Measurements from ENCODE around the gene HOXC4.
A peak's percentile ranks its signal among the peaks of the same experiment; 100 is the strongest.

Gene HOXC4

GRCh38 chr12:54060174-54060974 lies 6.7 kb downstream of the HOXC4 start:
- CTCF ChIA-PET = interaction anchor here (1.1 to 1.5 kb wide), 4 partner anchors 27 to 154 kb away, joined by 3 to 5 read pairs (median 4); partner anchors contain the start of gene HOXC5
- Histone ChIP-seq H3K36me3 (ENCODE audit: control insufficient read depth in 2 of 2, insufficient read depth in 1 of 2, low read length in 2 of 2) (peaks cover 0 to 36% of the 10 kb centered on the region in 2 experiments; a peak in 2 of 3 replicates), H3K4me1 (ENCODE audit: control insufficient read depth, insufficient read depth, low read length) (peaks cover 44% of the 10 kb centered on the region), H3K9me3 (ENCODE audit: control insufficient read depth, insufficient read depth, low read depth, low read length) (no peaks in the 10 kb centered on the region), H3K4me3 (ENCODE audit: low read depth, low read length) (no peak overlapping the region), H3K27ac (ENCODE audit: extremely low read depth, low read depth, low read length) (peak overlapping the region; percentile 86)
- TF ChIP-seq, protein P1, sequence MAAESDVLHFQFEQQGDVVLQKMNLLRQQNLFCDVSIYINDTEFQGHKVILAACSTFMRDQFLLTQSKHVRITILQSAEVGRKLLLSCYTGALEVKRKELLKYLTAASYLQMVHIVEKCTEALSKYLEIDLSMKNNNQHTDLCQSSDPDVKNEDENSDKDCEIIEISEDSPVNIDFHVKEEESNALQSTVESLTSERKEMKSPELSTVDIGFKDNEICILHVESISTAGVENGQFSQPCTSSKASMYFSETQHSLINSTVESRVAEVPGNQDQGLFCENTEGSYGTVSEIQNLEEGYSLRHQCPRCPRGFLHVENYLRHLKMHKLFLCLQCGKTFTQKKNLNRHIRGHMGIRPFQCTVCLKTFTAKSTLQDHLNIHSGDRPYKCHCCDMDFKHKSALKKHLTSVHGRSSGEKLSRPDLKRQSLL (tag by site-specific recombination; IDR thresholded peaks at IDR 0.05) = no peak
- TF ChIP-seq ZNF785 (tag by site-specific recombination; IDR thresholded peaks at IDR 0.05) = no peak
- no peak for TF ChIP-seq ZSCAN16 (tag by site-specific recombination; IDR thresholded peaks at IDR 0.05)
- POLR2A ChIA-PET = no interaction called here

- Histone ChIP-seq H3K9me3 (ENCODE audit: control insufficient read depth, insufficient read depth, low read depth, low read length) (no peaks in the 10 kb centered on the region), H3K4me1 (ENCODE audit: control insufficient read depth, insufficient read depth, low read length) (peaks cover 36% of the 10 kb centered on the region), H3K4me3 (ENCODE audit: low read depth, low read length) (no peak overlapping the region), H3K27ac (ENCODE audit: extremely low read depth, low read depth, low read length) (no peak overlapping the region), H3K36me3 (ENCODE audit: control insufficient read depth in 2 of 2, insufficient read depth in 1 of 2, low read length in 2 of 2) (peaks cover 0 to 34% of the 10 kb centered on the region in 2 experiments; a peak in 2 of 3 replicates)
- POLR2A ChIA-PET = no interaction called here
- TF ChIP-seq ZNF416 (tag by site-specific recombination; IDR thresholded peaks at IDR 0.05) (no peak), ZNF600 (tag by site-specific recombination; IDR thresholded peaks at IDR 0.05) (0 out of 2 replicates have a peak, but pooled peaks have one; percentile 25)
- CTCF ChIA-PET = interaction anchor here (0.5 to 0.9 kb wide), 2 partner anchors 9 to 15 kb away, joined by 3 read pairs; no protein-coding TSS in a partner anchor
Measured at GRCh38 chr12:54060975-54061778, 7.5 kb downstream of the HOXC4 start.

GRCh38 chr12:54065677-54066076 lies 12.0 kb downstream of the HOXC4 start:
- no peak overlapping the region for H3K4me3 ChIP-seq (ENCODE audit: low read depth, low read length)
- TF ChIP-seq, protein P2, sequence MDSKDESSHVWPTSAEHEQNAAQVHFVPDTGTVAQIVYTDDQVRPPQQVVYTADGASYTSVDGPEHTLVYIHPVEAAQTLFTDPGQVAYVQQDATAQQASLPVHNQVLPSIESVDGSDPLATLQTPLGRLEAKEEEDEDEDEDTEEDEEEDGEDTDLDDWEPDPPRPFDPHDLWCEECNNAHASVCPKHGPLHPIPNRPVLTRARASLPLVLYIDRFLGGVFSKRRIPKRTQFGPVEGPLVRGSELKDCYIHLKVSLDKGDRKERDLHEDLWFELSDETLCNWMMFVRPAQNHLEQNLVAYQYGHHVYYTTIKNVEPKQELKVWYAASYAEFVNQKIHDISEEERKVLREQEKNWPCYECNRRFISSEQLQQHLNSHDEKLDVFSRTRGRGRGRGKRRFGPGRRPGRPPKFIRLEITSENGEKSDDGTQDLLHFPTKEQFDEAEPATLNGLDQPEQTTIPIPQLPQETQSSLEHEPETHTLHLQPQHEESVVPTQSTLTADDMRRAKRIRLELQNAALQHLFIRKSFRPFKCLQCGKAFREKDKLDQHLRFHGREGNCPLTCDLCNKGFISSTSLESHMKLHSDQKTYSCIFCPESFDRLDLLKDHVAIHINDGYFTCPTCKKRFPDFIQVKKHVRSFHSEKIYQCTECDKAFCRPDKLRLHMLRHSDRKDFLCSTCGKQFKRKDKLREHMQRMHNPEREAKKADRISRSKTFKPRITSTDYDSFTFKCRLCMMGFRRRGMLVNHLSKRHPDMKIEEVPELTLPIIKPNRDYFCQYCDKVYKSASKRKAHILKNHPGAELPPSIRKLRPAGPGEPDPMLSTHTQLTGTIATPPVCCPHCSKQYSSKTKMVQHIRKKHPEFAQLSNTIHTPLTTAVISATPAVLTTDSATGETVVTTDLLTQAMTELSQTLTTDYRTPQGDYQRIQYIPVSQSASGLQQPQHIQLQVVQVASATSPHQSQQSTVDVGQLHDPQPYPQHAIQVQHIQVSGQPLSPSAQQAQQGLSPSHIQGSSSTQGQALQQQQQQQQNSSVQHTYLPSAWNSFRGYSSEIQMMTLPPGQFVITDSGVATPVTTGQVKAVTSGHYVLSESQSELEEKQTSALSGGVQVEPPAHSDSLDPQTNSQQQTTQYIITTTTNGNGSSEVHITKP (tag by site-specific recombination; IDR thresholded peaks at IDR 0.05) = peak; percentile 91
- TF ChIP-seq ZNF558 (tag by site-specific recombination; IDR thresholded peaks at IDR 0.05) = no peak
- no peaks in the 10 kb centered on the region; the same call in 1 of the 2 replicates for H3K4me1 ChIP-seq (ENCODE audit: control insufficient read depth, insufficient read depth, low read length)
- CTCF ChIA-PET = interaction anchor here (1.1 to 2.4 kb wide), 5 partner anchors 33 to 141 kb away, joined by 3 to 17 read pairs (median 5); partner anchors contain the start of genes HOXC10 and HOXC5
- no peak overlapping the region for H3K27ac ChIP-seq (ENCODE audit: extremely low read depth, low read depth, low read length)
- POLR2A ChIA-PET = interaction anchor here (1.0 kb wide), 1 partner anchor 12 kb away, joined by 3 read pairs; the partner anchor contains the start of gene HOXC4
- H3K36me3 ChIP-seq (ENCODE audit: control insufficient read depth in 2 of 2, insufficient read depth in 1 of 2, low read length in 2 of 2) = peaks cover 0 to 19% of the 10 kb centered on the region in 2 experiments; a peak in 2 of 3 replicates
- no peaks in the 10 kb centered on the region for H3K9me3 ChIP-seq (ENCODE audit: control insufficient read depth, insufficient read depth, low read depth, low read length)

- Histone ChIP-seq H3K4me1 (ENCODE audit: control insufficient read depth, insufficient read depth, low read length) (no peaks in the 10 kb centered on the region; the same call in 1 of the 2 replicates), H3K9me3 (ENCODE audit: control insufficient read depth, insufficient read depth, low read depth, low read length) (no peaks in the 10 kb centered on the region), H3K4me3 (ENCODE audit: low read depth, low read length) (no peak overlapping the region), H3K27ac (ENCODE audit: extremely low read depth, low read depth, low read length) (no peak overlapping the region), H3K36me3 (ENCODE audit: control insufficient read depth in 2 of 2, insufficient read depth in 1 of 2, low read length in 2 of 2) (peaks cover 0 to 17% of the 10 kb centered on the region in 2 experiments; a peak in 2 of 3 replicates)
- ChIA-PET CTCF (interaction anchor here (1.9 to 2.4 kb wide), 2 partner anchors 34 to 141 kb away, joined by 8 to 17 read pairs; partner anchors contain the start of gene HOXC5), POLR2A (no interaction called here)
- TF ChIP-seq ZNF19 (tag by site-specific recombination; IDR thresholded peaks at IDR 0.05; ENCODE audit: low read depth) (no peak), ZNF37A (tag by site-specific recombination; IDR thresholded peaks at IDR 0.05) (no peak), ZNF366 (tag by site-specific recombination; conservative IDR thresholded peaks at IDR 0.05) (peak; percentile 78), ZNF580 (tag by site-specific recombination; IDR thresholded peaks at IDR 0.05) (0 out of 2 replicates have a peak, but pooled peaks have one; percentile 9), ZNF248 (tag by site-specific recombination; IDR thresholded peaks at IDR 0.05) (no peak), ZNF654 (tag by site-specific recombination; IDR thresholded peaks at IDR 0.05; ENCODE audit: low read depth) (no peak), PRDM1 (tag by site-specific recombination; IDR thresholded peaks at IDR 0.05) (peak; percentile 68), SP3 (tag by site-specific recombination; IDR thresholded peaks at IDR 0.05) (no peak)
- TF ChIP-seq, protein P3, sequence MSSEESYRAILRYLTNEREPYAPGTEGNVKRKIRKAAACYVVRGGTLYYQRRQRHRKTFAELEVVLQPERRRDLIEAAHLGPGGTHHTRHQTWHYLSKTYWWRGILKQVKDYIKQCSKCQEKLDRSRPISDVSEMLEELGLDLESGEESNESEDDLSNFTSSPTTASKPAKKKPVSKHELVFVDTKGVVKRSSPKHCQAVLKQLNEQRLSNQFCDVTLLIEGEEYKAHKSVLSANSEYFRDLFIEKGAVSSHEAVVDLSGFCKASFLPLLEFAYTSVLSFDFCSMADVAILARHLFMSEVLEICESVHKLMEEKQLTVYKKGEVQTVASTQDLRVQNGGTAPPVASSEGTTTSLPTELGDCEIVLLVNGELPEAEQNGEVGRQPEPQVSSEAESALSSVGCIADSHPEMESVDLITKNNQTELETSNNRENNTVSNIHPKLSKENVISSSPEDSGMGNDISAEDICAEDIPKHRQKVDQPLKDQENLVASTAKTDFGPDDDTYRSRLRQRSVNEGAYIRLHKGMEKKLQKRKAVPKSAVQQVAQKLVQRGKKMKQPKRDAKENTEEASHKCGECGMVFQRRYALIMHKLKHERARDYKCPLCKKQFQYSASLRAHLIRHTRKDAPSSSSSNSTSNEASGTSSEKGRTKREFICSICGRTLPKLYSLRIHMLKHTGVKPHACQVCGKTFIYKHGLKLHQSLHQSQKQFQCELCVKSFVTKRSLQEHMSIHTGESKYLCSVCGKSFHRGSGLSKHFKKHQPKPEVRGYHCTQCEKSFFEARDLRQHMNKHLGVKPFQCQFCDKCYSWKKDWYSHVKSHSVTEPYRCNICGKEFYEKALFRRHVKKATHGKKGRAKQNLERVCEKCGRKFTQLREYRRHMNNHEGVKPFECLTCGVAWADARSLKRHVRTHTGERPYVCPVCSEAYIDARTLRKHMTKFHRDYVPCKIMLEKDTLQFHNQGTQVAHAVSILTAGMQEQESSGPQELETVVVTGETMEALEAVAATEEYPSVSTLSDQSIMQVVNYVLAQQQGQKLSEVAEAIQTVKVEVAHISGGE (tag by site-specific recombination; conservative IDR thresholded peaks at IDR 0.05; ENCODE audit: low read depth) = no peak
Measured at GRCh38 chr12:54066408-54066807, 12.8 kb downstream of the HOXC4 start.

Data from HEK293 (cell line).